OCI-LY7 (cell line): ENCODE results near the gene LAMA3.

Experiments used
- CTCF ChIP-seq: fragments of 200-600 bp; sonication (generic); conservative IDR thresholded peaks from 2 replicates; pipeline ENCODE4 v1.5.1; 2014; ENCODE audit warnings: mild to moderate bottlenecking, antibody characterized with exemption, low read length, moderate library complexity, mixed read lengths
- EZH2phosphoT487 ChIP-seq: fragments of 200-600 bp; sonication (generic); IDR thresholded peaks from 2 replicates; pipeline ENCODE4 v1.6.1; 2018; ENCODE audit warnings: low read depth, borderline replicate concordance, mild to moderate bottlenecking, mixed run types, antibody characterized with exemption, low read length, moderate library complexity, mixed read lengths

GRCh38 chr18:23689031-23689615 is at the start of gene LAMA3:
- TF ChIP-seq CTCF (no peak), EZH2phosphoT487 (no peak)
